Fibroblast of the aortic adventitia (primary cell): ENCODE data around the gene NUAK2. TPM values are rescaled to one million over a fixed set of nuclear protein-coding genes. Genes with fewer than 3 reads are reported as not detected.

Experiments
- DNase-seq: peaks from one replicate; pipeline ENCODE4 v3.0.0-alpha.2; 2010; ENCODE audit warnings: low read depth
- H3K4me3 ChIP-seq: 2 replicates; pipeline ENCODE4 v1.5.1; 2011; ENCODE audit warnings: low read depth, mild to moderate bottlenecking, control low read depth, low read length, moderate library complexity
- total RNA-seq: library from RNA; depleted of rRNA; stranded (reverse); fragments of >200 nt; gene quantifications from 2 replicates; pipeline ENCODE4 v1.2.3, GENCODE V29; 2012; ENCODE audit warnings: low replicate concordance
- TF ChIP-seq, protein P1 (sequence below): IDR thresholded peaks from 2 replicates; pipeline ENCODE4 v1.5.1; 2011; ENCODE audit warnings: mild to moderate bottlenecking, low read length, control low read depth, inconsistent platforms; ENCODE audit not compliant: insufficient read depth

The NUAK2 gene
- total RNA-seq, 1 donor: 2.9 TPM

DNA sequence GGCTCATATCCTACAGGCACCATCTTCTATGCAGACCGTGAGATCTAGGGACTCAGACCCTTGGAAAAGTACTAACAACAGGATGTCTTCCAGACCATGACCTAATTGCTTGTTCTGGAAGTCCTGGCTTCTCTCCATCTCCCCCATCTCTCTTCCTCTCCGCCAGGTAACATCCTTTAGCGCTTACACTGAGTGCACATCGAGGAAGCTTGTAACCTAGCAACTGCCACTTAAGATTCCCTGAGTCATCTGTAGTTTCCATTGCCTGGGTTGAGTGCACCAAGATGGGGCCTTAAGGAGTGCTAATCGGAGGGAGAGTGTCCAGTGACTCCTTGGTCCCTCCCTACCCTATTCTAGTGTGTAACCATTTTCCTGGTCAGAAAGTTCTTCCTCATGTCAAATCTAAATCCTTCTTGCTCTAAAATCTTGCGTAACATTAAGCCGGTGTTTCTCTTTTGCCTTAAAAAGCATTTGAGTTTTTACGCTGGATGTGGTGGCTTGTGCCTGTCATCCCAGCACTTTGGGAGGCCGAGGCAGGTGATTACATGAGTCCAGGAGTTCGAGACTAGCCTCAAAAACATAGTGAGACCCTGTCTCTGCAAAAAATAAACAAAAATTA lies 25.5 kb upstream of the NUAK2 start:
- DNase-seq: no peak
- no peak overlapping the region for H3K4me3 ChIP-seq
- TF ChIP-seq, protein P1, sequence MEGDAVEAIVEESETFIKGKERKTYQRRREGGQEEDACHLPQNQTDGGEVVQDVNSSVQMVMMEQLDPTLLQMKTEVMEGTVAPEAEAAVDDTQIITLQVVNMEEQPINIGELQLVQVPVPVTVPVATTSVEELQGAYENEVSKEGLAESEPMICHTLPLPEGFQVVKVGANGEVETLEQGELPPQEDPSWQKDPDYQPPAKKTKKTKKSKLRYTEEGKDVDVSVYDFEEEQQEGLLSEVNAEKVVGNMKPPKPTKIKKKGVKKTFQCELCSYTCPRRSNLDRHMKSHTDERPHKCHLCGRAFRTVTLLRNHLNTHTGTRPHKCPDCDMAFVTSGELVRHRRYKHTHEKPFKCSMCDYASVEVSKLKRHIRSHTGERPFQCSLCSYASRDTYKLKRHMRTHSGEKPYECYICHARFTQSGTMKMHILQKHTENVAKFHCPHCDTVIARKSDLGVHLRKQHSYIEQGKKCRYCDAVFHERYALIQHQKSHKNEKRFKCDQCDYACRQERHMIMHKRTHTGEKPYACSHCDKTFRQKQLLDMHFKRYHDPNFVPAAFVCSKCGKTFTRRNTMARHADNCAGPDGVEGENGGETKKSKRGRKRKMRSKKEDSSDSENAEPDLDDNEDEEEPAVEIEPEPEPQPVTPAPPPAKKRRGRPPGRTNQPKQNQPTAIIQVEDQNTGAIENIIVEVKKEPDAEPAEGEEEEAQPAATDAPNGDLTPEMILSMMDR: no peak

DNA sequence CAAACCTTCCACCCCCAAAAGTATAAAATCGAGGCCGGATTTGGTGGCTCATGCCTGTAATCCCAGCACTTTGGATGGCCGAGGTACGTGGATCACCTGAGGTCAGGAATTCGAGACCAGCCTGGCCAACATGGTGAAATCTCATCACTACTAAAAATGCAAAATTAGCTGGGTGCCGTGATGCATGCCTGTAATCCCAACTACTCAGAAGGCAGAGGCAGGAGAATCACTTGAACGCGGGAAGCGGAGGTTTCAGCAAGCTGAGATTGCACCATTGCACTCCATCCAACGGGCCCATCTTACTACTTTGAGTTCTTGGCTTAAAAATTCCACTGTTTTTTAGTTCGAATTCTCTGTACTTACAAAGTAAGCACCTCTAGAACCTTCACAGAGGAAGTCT lies 24.2 kb upstream of the NUAK2 start:
- DNase-seq: no peak
- no peak overlapping the region for H3K4me3 ChIP-seq
- TF ChIP-seq, protein P1: no peak

DNA sequence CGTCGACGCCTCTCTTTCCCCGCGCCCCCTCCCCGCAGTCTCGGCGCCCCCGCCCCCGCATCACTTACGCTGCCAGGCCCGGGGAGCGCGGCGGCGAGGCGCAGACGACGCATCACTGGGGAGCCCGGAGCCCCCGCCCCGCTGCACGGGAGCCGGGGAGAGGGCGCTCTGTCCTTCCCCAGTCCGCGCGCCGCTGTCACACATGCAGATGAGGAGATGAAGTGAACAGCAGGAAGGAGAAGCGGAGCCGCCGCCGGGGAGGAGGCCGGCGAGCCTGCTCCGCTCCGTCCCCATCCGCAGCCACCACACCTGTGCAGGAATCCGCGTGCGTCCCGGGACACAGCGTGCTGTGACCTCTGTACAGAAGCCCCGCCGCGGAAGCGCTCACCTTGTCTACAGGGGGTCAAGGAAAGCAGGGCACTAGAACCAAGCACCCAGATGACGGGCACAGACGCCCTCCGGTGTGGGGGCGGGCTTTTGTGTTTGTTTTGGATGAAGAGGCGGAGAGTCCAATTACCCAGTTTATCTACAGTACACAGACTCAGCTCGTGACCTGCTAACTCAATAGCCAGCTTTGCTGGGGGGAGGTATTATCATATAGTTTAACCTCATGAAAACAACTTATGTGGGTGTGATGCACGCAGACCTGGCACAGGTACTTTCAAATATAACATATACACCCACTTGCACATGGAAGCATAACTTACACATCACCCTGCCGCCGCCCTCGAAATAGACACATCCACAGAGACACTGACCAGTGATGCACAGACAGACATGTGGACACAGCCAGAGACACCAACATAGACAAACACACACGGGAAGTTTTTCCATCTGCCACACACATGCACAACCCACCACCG lies 22.8 kb upstream of the NUAK2 start:
- DNase-seq: no peak
- TF ChIP-seq, protein P1: no peak
- peak overlapping the region; percentile 18 for H3K4me3 ChIP-seq

DNA sequence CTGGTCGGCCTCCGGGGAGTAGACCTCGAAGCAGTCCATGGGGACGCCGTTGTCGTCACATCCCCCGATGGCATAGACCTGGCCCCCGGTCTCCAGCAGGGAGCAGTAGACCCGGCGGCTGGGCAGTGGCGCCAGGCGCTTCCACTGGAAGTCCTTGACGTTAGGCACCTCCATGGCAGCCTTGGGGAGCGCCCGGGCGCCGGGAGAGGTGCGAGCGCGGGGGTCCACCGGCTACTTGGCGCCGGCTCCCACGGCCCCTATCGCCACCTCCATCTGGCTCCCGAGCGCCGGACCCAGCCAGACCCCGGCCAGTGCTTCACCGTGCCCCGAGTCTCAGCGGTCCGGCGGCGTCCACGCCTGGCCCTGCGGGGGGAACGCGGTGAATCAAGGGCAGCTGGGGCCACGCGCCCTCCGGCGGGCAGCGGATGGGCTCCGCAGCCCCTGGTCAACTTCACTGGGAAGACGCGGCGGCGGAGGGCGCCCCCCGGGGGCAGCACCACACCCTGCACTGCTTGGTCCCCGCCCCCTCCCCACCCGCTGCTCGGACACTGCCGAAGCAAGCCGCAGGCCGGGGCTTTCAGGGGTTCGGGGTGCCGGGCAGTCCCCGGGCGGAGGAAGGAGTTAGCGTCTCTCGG lies 22.0 kb upstream of the NUAK2 start:
- H3K4me3 ChIP-seq: no peak overlapping the region
- DNase-seq: no peak
- TF ChIP-seq, protein P1: no peak

DNA sequence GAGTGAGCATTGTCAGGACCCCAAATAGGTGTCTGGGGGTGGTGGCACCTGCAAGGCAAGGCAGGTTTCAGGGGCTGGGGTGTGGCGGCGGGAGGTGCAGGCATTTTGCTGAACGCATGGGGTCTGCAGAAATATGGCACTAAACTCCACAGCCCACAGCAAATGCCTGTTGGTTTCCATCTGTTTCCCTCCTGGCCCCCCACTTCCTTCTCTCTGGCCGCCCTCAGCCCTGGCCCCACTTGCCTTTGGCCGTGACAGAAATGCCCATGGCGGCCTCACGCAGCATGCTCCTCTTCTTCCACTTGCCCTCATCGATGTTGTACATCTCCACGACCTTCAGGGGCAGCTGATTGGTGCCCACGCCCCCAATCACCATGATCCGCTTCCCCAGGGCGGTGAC lies 21.4 kb upstream of the NUAK2 start:
- TF ChIP-seq, protein P1: no peak
- no peak for DNase-seq
- H3K4me3 ChIP-seq: no peak overlapping the region

DNA sequence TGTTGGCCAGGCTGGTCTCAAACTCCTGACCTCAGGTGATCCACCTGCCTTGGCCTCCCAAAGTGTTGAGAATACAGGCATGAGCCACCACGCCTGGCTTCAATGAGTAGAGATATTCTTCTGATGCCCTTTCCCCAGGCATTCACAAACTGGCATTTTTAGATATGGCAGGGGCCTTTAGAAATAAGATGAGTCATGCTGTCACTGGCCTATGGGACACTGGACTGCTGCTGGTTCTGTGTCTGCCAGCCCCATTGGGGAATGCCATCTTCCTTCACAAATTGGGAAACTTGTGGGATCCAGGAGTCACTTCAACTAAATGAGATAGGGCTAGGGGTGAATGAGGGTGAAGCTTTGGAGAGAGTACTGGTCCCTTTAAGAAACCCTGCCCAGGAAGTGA lies 19.1 kb upstream of the NUAK2 start:
- DNase-seq: no peak
- TF ChIP-seq, protein P1: no peak
- no peak overlapping the region for H3K4me3 ChIP-seq
